22Rv1 (cell line): ENCODE measurements around the gene ME3.

ENCODE experiments used
- ZFX ChIP-seq: fragments of 450-650 bp; IDR thresholded peaks from 2 replicates; pipeline ENCODE4 v1.6.1; 2017; ENCODE audit warnings: antibody characterized with exemption, borderline replicate concordance
- TF ChIP-seq, protein P1 (sequence below): fragments of 450-650 bp; IDR thresholded peaks from 2 replicates; pipeline ENCODE4 v1.5.1; 2017; ENCODE audit warnings: mild to moderate bottlenecking

DNA sequence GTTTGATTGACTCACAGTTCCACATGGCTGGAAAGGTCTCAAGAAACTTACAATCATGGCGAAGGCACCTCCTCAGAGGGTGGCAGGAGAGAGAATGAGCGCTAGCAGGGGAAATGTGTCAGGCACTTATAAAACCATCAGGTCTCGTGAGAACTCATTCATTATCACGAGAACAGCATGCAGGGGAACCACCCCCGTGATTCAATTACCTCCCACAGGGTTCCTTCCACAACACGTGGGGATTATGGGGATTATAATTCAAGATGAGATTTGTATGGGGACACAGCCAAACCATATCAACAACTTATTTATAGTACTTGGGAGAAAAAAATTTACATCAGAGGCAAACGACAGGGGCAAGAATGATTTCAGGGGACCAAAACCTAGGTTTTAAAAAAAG lies 3.0 kb downstream of the ME3 start:
- TF ChIP-seq, protein P1, sequence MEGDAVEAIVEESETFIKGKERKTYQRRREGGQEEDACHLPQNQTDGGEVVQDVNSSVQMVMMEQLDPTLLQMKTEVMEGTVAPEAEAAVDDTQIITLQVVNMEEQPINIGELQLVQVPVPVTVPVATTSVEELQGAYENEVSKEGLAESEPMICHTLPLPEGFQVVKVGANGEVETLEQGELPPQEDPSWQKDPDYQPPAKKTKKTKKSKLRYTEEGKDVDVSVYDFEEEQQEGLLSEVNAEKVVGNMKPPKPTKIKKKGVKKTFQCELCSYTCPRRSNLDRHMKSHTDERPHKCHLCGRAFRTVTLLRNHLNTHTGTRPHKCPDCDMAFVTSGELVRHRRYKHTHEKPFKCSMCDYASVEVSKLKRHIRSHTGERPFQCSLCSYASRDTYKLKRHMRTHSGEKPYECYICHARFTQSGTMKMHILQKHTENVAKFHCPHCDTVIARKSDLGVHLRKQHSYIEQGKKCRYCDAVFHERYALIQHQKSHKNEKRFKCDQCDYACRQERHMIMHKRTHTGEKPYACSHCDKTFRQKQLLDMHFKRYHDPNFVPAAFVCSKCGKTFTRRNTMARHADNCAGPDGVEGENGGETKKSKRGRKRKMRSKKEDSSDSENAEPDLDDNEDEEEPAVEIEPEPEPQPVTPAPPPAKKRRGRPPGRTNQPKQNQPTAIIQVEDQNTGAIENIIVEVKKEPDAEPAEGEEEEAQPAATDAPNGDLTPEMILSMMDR = no peak
- TF ChIP-seq ZFX = no peak
